Lung microvascular endothelial cell (primary cell): ENCODE results near the gene CACNA1C. TPM values are rescaled to one million over a fixed set of nuclear protein-coding genes. Genes with fewer than 3 reads are reported as not detected.

Source experiments
- DNase-seq, 2 donors: peaks; one replicate each; pipeline versions ENCODE4 v3.0.0 to v3.0.0-alpha.2; 2010; ENCODE audit warnings: low read depth in 2 of 2
- total RNA-seq: library from RNA; depleted of rRNA; stranded (reverse); fragments of >200 nt; gene quantifications from 2 replicates; pipeline ENCODE4 v1.2.1, GENCODE V29; 2014

The CACNA1C gene
- total RNA-seq, 1 donor from 2014 or later, result under 0.01 TPM

GRCh38 chr12:2409656-2410265 is 357.0 kb downstream of the CACNA1C start:
- DNase-seq, result no peak

- DNase-seq, result no peak
These were observed 357.7 kb downstream of the CACNA1C start for GRCh38 chr12:2410496-2410895.

- no peak for DNase-seq
These were observed 358.2 kb downstream of the CACNA1C start for GRCh38 chr12:2411011-2411410.

- no peak for DNase-seq
These were observed 359.0 kb downstream of the CACNA1C start for GRCh38 chr12:2411616-2412304.

GRCh38 chr12:2412305-2412643 is 359.5 kb downstream of the CACNA1C start:
- DNase-seq, result no peak

- no peak for DNase-seq
These were observed 360.5 kb downstream of the CACNA1C start for GRCh38 chr12:2413301-2413700.

GRCh38 chr12:2413999-2414792 is 361.4 kb downstream of the CACNA1C start:
- no peak for DNase-seq

GRCh38 chr12:2414810-2415567 is 362.2 kb downstream of the CACNA1C start:
- DNase-seq, result no peak

GRCh38 chr12:2415568-2415944 is 362.8 kb downstream of the CACNA1C start:
- no peak for DNase-seq

GRCh38 chr12:2416158-2416557 is 363.4 kb downstream of the CACNA1C start:
- DNase-seq, result no peak

- no peak for DNase-seq
These were observed 364.8 kb downstream of the CACNA1C start for GRCh38 chr12:2417481-2418160.

- DNase-seq, result no peak
These were observed 365.8 kb downstream of the CACNA1C start for GRCh38 chr12:2418579-2418978.

- no peak for DNase-seq
These were observed 369.8 kb downstream of the CACNA1C start for GRCh38 chr12:2422591-2422990.

GRCh38 chr12:2429032-2429431 is 376.2 kb downstream of the CACNA1C start:
- DNase-seq, result no peak

GRCh38 chr12:2431810-2432209 is 379.0 kb downstream of the CACNA1C start:
- no peak for DNase-seq

GRCh38 chr12:2432856-2433255 is 380.1 kb downstream of the CACNA1C start:
- DNase-seq, result no peak

GRCh38 chr12:2435511-2435910 is 382.7 kb downstream of the CACNA1C start:
- no peak for DNase-seq

- DNase-seq, result no peak
These were observed 386.7 kb downstream of the CACNA1C start for GRCh38 chr12:2439332-2440100.

- DNase-seq, result no peak
These were observed 391.0 kb downstream of the CACNA1C start for GRCh38 chr12:2443776-2444175.

- DNase-seq, result no peak
These were observed 393.2 kb downstream of the CACNA1C start for GRCh38 chr12:2445968-2446367.

GRCh38 chr12:2447861-2448260 is 395.1 kb downstream of the CACNA1C start:
- no peak for DNase-seq
